CD14-positive monocyte (primary cell): ENCODE measurements around the gene TXLNG. TPM values are rescaled to one million over a fixed set of nuclear protein-coding genes. Genes with fewer than 3 reads are reported as not detected.

Experiments used
- DNase-seq, 3 donors: peaks; one replicate each; pipeline ENCODE4 v3.0.0-alpha.2; 2011 to 2022
- H2AFZ ChIP-seq: 2 replicates; pipeline ENCODE4 v1.6.0; 2012; ENCODE audit warnings: mild to moderate bottlenecking, low read depth, low read length, inconsistent platforms; ENCODE audit not compliant: insufficient read depth, poor library complexity, severe bottlenecking
- H3K27ac ChIP-seq, 2 donors: 1 replicate in 1 of 2; 2 replicates in 1 of 2; pipeline ENCODE4 v1.5.1; 2012 to 2013; ENCODE audit warnings: low read length in 2 of 2, control low read depth in 1 of 2, inconsistent platforms in 1 of 2, low read depth in 1 of 2, mild to moderate bottlenecking in 1 of 2
- H3K27me3 ChIP-seq, 2 donors: one replicate each; pipeline versions ENCODE4 v1.6.0 to v1.6.1; 2011 to 2013; ENCODE audit warnings: low read length in 2 of 2; ENCODE audit not compliant: control insufficient read depth in 2 of 2, insufficient read depth in 2 of 2
- H3K36me3 ChIP-seq, 2 donors: replicated peaks in 1 of 2; 1 replicate in 1 of 2; 2 replicates in 1 of 2; pipeline versions ENCODE4 v1.5.1 to v1.6.1; 2012 to 2013; ENCODE audit warnings: low read length in 2 of 2, control low read depth in 1 of 2, inconsistent platforms in 1 of 2, mild to moderate bottlenecking in 1 of 2; ENCODE audit not compliant: insufficient read depth in 2 of 2, control insufficient read depth in 1 of 2
- H3K4me1 ChIP-seq, 2 donors: 1 replicate in 1 of 2; 2 replicates in 1 of 2; pipeline versions ENCODE4 v1.5.1 to v1.6.1; 2012 to 2013; ENCODE audit warnings: low read length in 2 of 2, control low read depth in 1 of 2, inconsistent platforms in 1 of 2, mild to moderate bottlenecking in 1 of 2, moderate library complexity in 1 of 2; ENCODE audit not compliant: insufficient read depth in 2 of 2, control insufficient read depth in 1 of 2
- H3K4me2 ChIP-seq: replicated peaks from 2 replicates; pipeline ENCODE3; 2012; ENCODE audit warnings: low read length, moderate library complexity, mild to moderate bottlenecking; ENCODE audit not compliant: poor library complexity, severe bottlenecking; ENCODE audit errors: extremely low read depth
- H3K4me3 ChIP-seq, 3 experiments: fragments of 200-600 bp in 1 of 3; sonication (generic) in 1 of 3; replicated peaks in 1 of 3; 1 replicate in 2 of 3; 2 replicates in 1 of 3; pipeline ENCODE4 v1.5.1; 2011 to 2013; ENCODE audit warnings: low read length in 3 of 3, mild to moderate bottlenecking in 3 of 3, control low read depth in 2 of 3, low read depth in 2 of 3, inconsistent platforms in 1 of 3, moderate library complexity in 1 of 3
- H3K79me2 ChIP-seq: 2 replicates; pipeline ENCODE4 v1.6.0; 2012; ENCODE audit warnings: mild to moderate bottlenecking, control low read depth, inconsistent platforms, low read length, moderate library complexity; ENCODE audit not compliant: insufficient read depth
- H3K9ac ChIP-seq: 2 replicates; pipeline ENCODE4 v1.6.0; 2017; ENCODE audit warnings: low read length, mild to moderate bottlenecking; ENCODE audit not compliant: insufficient read depth, poor library complexity, severe bottlenecking
- H3K9me3 ChIP-seq, 2 donors: replicated peaks in 1 of 2; 1 replicate in 1 of 2; 2 replicates in 1 of 2; pipeline versions ENCODE4 v1.5.1 to v1.6.1; 2012 to 2013; ENCODE audit warnings: low read length in 2 of 2, control low read depth in 1 of 2; ENCODE audit not compliant: control insufficient read depth in 1 of 2, insufficient read depth in 1 of 2
- H4K20me1 ChIP-seq: 2 replicates; pipeline ENCODE4 v1.6.0; 2012; ENCODE audit warnings: mild to moderate bottlenecking, low read length, control low read depth, moderate library complexity; ENCODE audit not compliant: insufficient read depth
- H3K27ac Mint-ChIP-seq, 7 donors: one replicate each; pipeline ENCODE4 v1.8.0; 2020; ENCODE audit warnings: mild to moderate bottlenecking in 7 of 7, mixed read lengths in 7 of 7, moderate library complexity in 6 of 7, inconsistent platforms in 2 of 7
- H3K27me3 Mint-ChIP-seq, 3 donors: one replicate each; pipeline ENCODE4 v1.8.0; 2021 to 2022; ENCODE audit warnings: low read depth in 3 of 3, mild to moderate bottlenecking in 3 of 3, mixed read lengths in 3 of 3, moderate library complexity in 3 of 3, inconsistent platforms in 1 of 3
- H3K36me3 Mint-ChIP-seq, 2 donors: one replicate each; pipeline ENCODE4 v1.8.0; 2020; ENCODE audit warnings: mixed read lengths in 2 of 2, inconsistent platforms in 1 of 2, mild to moderate bottlenecking in 1 of 2
- H3K4me1 Mint-ChIP-seq: one replicate; pipeline ENCODE4 v1.8.0; 2020; ENCODE audit warnings: mild to moderate bottlenecking, mixed read lengths
- H3K4me3 Mint-ChIP-seq, 2 donors: one replicate each; pipeline ENCODE4 v1.8.0; 2020; ENCODE audit warnings: mild to moderate bottlenecking in 2 of 2, mixed read lengths in 2 of 2, moderate library complexity in 1 of 2
- H3K9me3 Mint-ChIP-seq, 7 donors: one replicate each; pipeline ENCODE4 v1.8.0; 2020 to 2022; ENCODE audit warnings: mixed read lengths in 7 of 7, mild to moderate bottlenecking in 6 of 7, moderate library complexity in 6 of 7, inconsistent platforms in 2 of 7
- CTCF ChIP-seq: fragments of 200-600 bp; IDR thresholded peaks from one replicate; pipeline ENCODE4 v1.8.0; 2022; ENCODE audit warnings: antibody characterized with exemption, mild to moderate bottlenecking
- WGBS: methylation state at CpG from one replicate; pipeline ENCODE4 v1.1.5; 2013; ENCODE audit warnings: missing lambda C conversion rate; ENCODE audit not compliant: insufficient coverage; 5-methylcytosine and 5-hydroxymethylcytosine counted together
- intact Hi-C, 2 donors: fragments of 100-400 bp; cut with micrococcal nuclease; formaldehyde crosslinking; loops; one replicate each; pipeline versions ENCODE4 v1.15.0 to v1.15.1; 2023
- polyA plus RNA-seq, 3 donors: library from polyadenylated mRNA; depleted of rRNA in 1 of 3; unstranded in 2 of 3; stranded (reverse) in 1 of 3; fragments of 300-500 nt in 2 of 3; fragments of >200 nt in 1 of 3; fragmentation: Illumina TruSeq in 2 of 3; gene quantifications; 1 replicate in 2 of 3; 2 replicates in 1 of 3; pipeline ENCODE4 v1.2.3, GENCODE V29; 2012 to 2021

Gene TXLNG
- polyA plus RNA-seq, 3 donors, result 3.7 to 5.4 (median 4.1) TPM

GRCh38 chrX:16807976-16808542 is 21.8 kb downstream of the TXLNG start:
- H2AFZ ChIP-seq, result peak overlapping the region; percentile 48
- H3K9ac ChIP-seq, result peak overlapping the region; percentile 37
- H3K36me3 ChIP-seq, result no peaks in the 10 kb centered on the region
- no peak for TF ChIP-seq CTCF
- peaks cover 0 to 6% (median 0%) of the 10 kb centered on the region in 7 donors for H3K9me3 Mint-ChIP-seq
- intact Hi-C loops, result no loop called here
- H3K4me1 ChIP-seq, result peaks cover 14 to 26% of the 10 kb centered on the region in 2 donors
- H3K9me3 ChIP-seq, result no peaks in the 10 kb centered on the region
- peak overlapping the region; percentile 72 for H3K4me2 ChIP-seq
- H4K20me1 ChIP-seq, result no peaks in the 10 kb centered on the region
- DNase-seq, result peak; percentile 32 to 45 (median 36)
- peaks cover 0 to 5% (median 0%) of the 10 kb centered on the region in 3 donors for H3K27me3 Mint-ChIP-seq
- peak overlapping the region; percentile 6 to 86 (median 60) for H3K27ac Mint-ChIP-seq
- H3K27me3 ChIP-seq, result no peaks in the 10 kb centered on the region
- H3K4me3 ChIP-seq, result peak overlapping the region; percentile 30 to 77 (median 76)
- peak overlapping the region; percentile 57 to 74 for H3K4me3 Mint-ChIP-seq
- no CpG with 5 or more reads among the region's 4 CpGs for WGBS
- peaks cover 19% of the 10 kb centered on the region for H3K4me1 Mint-ChIP-seq
- H3K27ac ChIP-seq, result peak overlapping the region in 1 of 2 donors; percentile 67
- peaks cover 33% of the 10 kb centered on the region for H3K79me2 ChIP-seq
- H3K36me3 Mint-ChIP-seq, result peaks cover 2 to 10% of the 10 kb centered on the region in 2 donors

- Mint-ChIP-seq H3K36me3 (peaks cover 13 to 23% of the 10 kb centered on the region in 2 donors), H3K4me3 (peak overlapping the region in 1 of 2 donors; percentile 11), H3K27me3 (peaks cover 0 to 9% (median 0%) of the 10 kb centered on the region in 3 donors), H3K27ac (peak overlapping the region in 5 of 7 donors; percentile 43 to 80 (median 56)), H3K4me1 (peaks cover 20% of the 10 kb centered on the region), H3K9me3 (peaks cover 0 to 6% (median 0%) of the 10 kb centered on the region in 7 donors)
- Histone ChIP-seq H3K4me2 (peak overlapping the region; percentile 11), H3K27me3 (peaks cover 0 to 3% of the 10 kb centered on the region in 2 donors), H3K4me3 (no peak overlapping the region), H3K36me3 (peaks cover 0 to 13% of the 10 kb centered on the region in 2 donors), H2AFZ (no peak overlapping the region), H4K20me1 (no peaks in the 10 kb centered on the region), H3K9me3 (no peaks in the 10 kb centered on the region), H3K9ac (no peak overlapping the region), H3K4me1 (peaks cover 14 to 16% of the 10 kb centered on the region in 2 donors), H3K79me2 (peaks cover 10% of the 10 kb centered on the region), H3K27ac (peak overlapping the region in 1 of 2 donors; percentile 30)
- peak in 1 of 3 donors; percentile 26 for DNase-seq
- intact Hi-C loops, result no loop called here
- TF ChIP-seq CTCF, result no peak
- WGBS, result no CpG with 5 or more reads among the region's 1 CpG
These were observed 28.3 kb downstream of the TXLNG start for GRCh38 chrX:16814597-16814996.
